H1 (cell line): Measurements from ENCODE around the gene MID2. TPM values are rescaled to one million over a fixed set of nuclear protein-coding genes. Genes with fewer than 3 reads are reported as not detected.
"Not testable (repeated sequence)": the region's sequence is repeated elsewhere in the genome, so short reads cannot be mapped to it uniquely, and the experiment has no call there.

Experiments
- CTCF ChIA-PET: fragments of 300-600 bp; sonication (Branson Sonifier 250); formaldehyde crosslinking; loops from one replicate; lab custom pipeline; 2021; ENCODE audit not compliant: partially characterized antibody; lab: Charles Lee
- POLR2A ChIA-PET: fragments of 300-600 bp; sonication (Branson Sonifier 250); formaldehyde crosslinking; loops from one replicate; lab custom pipeline; 2021; ENCODE audit warnings: inconsistent platforms; ENCODE audit not compliant: partially characterized antibody; lab: Charles Lee
- DNase-seq, 2 experiments: peaks; one replicate each; pipeline versions ENCODE4 v3.0.0 to v3.0.0-alpha.2; 2010 to 2022; ENCODE audit warnings: low spot score in 2 of 2, low read depth in 1 of 2, mixed read lengths in 1 of 2
- FAIRE-seq: peaks from 2 replicates; lab custom pipeline; 2011; peaks lifted over from hg19 to GRCh38; lab: Jason Lieb, UNC
- H2AFZ ChIP-seq: 2 replicates; pipeline ENCODE4 v1.8.1; 2012; ENCODE audit warnings: low read length, inconsistent platforms
- H2AK5ac ChIP-seq: 2 replicates; pipeline ENCODE4 v1.6.1; 2013; ENCODE audit warnings: low read depth, low read length
- H2BK120ac ChIP-seq: replicated peaks from 2 replicates; pipeline ENCODE3; 2013; ENCODE audit warnings: low read depth, low read length, inconsistent platforms
- H2BK12ac ChIP-seq: 2 replicates; pipeline ENCODE4 v1.6.1; 2013; ENCODE audit warnings: low read depth, low read length
- H2BK15ac ChIP-seq: 2 replicates; pipeline ENCODE4 v1.6.1; 2013; ENCODE audit warnings: low read length
- H2BK20ac ChIP-seq: 2 replicates; pipeline ENCODE4 v1.6.1; 2013; ENCODE audit warnings: low read length
- H2BK5ac ChIP-seq: 2 replicates; pipeline ENCODE4 v1.6.1; 2013; ENCODE audit warnings: low read depth, low read length
- H3K14ac ChIP-seq: 2 replicates; pipeline ENCODE4 v1.6.1; 2013; ENCODE audit warnings: inconsistent platforms; ENCODE audit not compliant: insufficient read length
- H3K18ac ChIP-seq: 2 replicates; pipeline ENCODE4 v1.6.1; 2013; ENCODE audit warnings: low read length; ENCODE audit errors: extremely low read depth
- H3K23ac ChIP-seq: 2 replicates; pipeline ENCODE4 v1.6.1; 2013; ENCODE audit warnings: inconsistent platforms; ENCODE audit not compliant: insufficient read length
- H3K23me2 ChIP-seq: 2 replicates; pipeline ENCODE4 v1.6.1; 2013; ENCODE audit warnings: low read depth, low read length
- H3K27ac ChIP-seq: 2 replicates; pipeline ENCODE4 v1.6.1; 2011; ENCODE audit warnings: low read depth, low read length, inconsistent platforms
- H3K27me3 ChIP-seq, 4 experiments: replicated peaks in 1 of 4; 1 replicate in 1 of 4; 2 replicates in 3 of 4; pipeline versions ENCODE4 v1.6.1 to v1.8.1; 2011 to 2013; ENCODE audit warnings: low read length in 3 of 4, mild to moderate bottlenecking in 3 of 4, inconsistent platforms in 2 of 4, mixed read lengths in 2 of 4, moderate library complexity in 1 of 4; ENCODE audit not compliant: control insufficient read depth in 3 of 4, insufficient read depth in 3 of 4; ENCODE audit errors: extremely low read depth in 1 of 4
- H3K36me3 ChIP-seq, 4 experiments: 2 replicates each; pipeline versions ENCODE4 v1.6.1 to v1.8.1; 2011 to 2013; ENCODE audit warnings: mild to moderate bottlenecking in 4 of 4, low read length in 3 of 4, moderate library complexity in 2 of 4, control low read depth in 1 of 4, inconsistent platforms in 1 of 4; ENCODE audit not compliant: insufficient read depth in 4 of 4, control insufficient read depth in 2 of 4
- H3K4ac ChIP-seq: replicated peaks from 2 replicates; pipeline ENCODE3; 2013; ENCODE audit warnings: low read length, low read depth, mixed read lengths, inconsistent platforms; ENCODE audit not compliant: insufficient read length
- H3K4me1 ChIP-seq, 4 experiments: replicated peaks in 1 of 4; 1 replicate in 1 of 4; 2 replicates in 3 of 4; pipeline versions ENCODE4 v1.6.1 to v1.8.1; 2011 to 2013; ENCODE audit warnings: low read length in 3 of 4, inconsistent platforms in 2 of 4, mixed read lengths in 1 of 4; ENCODE audit not compliant: insufficient read depth in 4 of 4, control insufficient read depth in 3 of 4
- H3K4me2 ChIP-seq, 2 experiments: 2 replicates each; pipeline versions ENCODE4 v1.6.1 to v1.8.1; 2011 to 2013; ENCODE audit warnings: low read depth in 2 of 2, low read length in 2 of 2, control low read depth in 1 of 2, inconsistent platforms in 1 of 2, mild to moderate bottlenecking in 1 of 2; ENCODE audit not compliant: insufficient read depth in 1 of 2
- H3K4me3 ChIP-seq, 4 experiments: fragments of 200-600, 300-600 bp in 1 of 4; sonication (generic), shearing (Covaris generic), sonication (Bioruptor Twin) in 1 of 4; 2 replicates each; pipeline versions ENCODE4 v1.5.1 to v1.8.1; 2011 to 2016; ENCODE audit warnings: low read length in 4 of 4, low read depth in 3 of 4, control low read depth in 2 of 4, inconsistent platforms in 2 of 4, mild to moderate bottlenecking in 2 of 4, mixed read lengths in 1 of 4, moderate library complexity in 1 of 4; ENCODE audit not compliant: insufficient read depth in 2 of 4; ENCODE audit errors: extremely low read depth in 1 of 4
- H3K56ac ChIP-seq: replicated peaks from 2 replicates; pipeline ENCODE3; 2013; ENCODE audit warnings: low read depth, mild to moderate bottlenecking, mixed read lengths, low read length, inconsistent platforms; ENCODE audit not compliant: insufficient read length
- H3K79me1 ChIP-seq: 2 replicates; pipeline ENCODE4 v1.6.1; 2013; ENCODE audit warnings: low read depth, low read length, control low read depth
- H3K79me2 ChIP-seq, 2 experiments: 2 replicates each; pipeline versions ENCODE4 v1.6.1 to v1.8.1; 2012 to 2013; ENCODE audit warnings: low read length in 2 of 2, mild to moderate bottlenecking in 2 of 2, inconsistent platforms in 1 of 2; ENCODE audit not compliant: insufficient read depth in 2 of 2, control insufficient read depth in 1 of 2
- H3K9ac ChIP-seq, 4 experiments: replicated peaks in 1 of 4; 1 replicate in 1 of 4; 2 replicates in 3 of 4; pipeline versions ENCODE4 v1.6.1 to v1.8.1; 2011 to 2013; ENCODE audit warnings: low read depth in 3 of 4, low read length in 3 of 4, control low read depth in 2 of 4, mild to moderate bottlenecking in 2 of 4, moderate library complexity in 2 of 4, inconsistent platforms in 1 of 4; ENCODE audit errors: extremely low read depth in 1 of 4
- H3K9me3 ChIP-seq, 2 experiments: 2 replicates each; pipeline versions ENCODE4 v1.6.1 to v1.8.1; 2012 to 2013; ENCODE audit warnings: mild to moderate bottlenecking in 2 of 2, moderate library complexity in 2 of 2, control low read depth in 1 of 2, inconsistent platforms in 1 of 2, low read depth in 1 of 2, low read length in 1 of 2, mixed read lengths in 1 of 2; ENCODE audit not compliant: insufficient read depth in 2 of 2
- H4K20me1 ChIP-seq, 2 experiments: replicated peaks in 1 of 2; 2 replicates each; pipeline versions ENCODE3 to v1.8.1; 2011 to 2013; ENCODE audit warnings: inconsistent platforms in 2 of 2, low read length in 2 of 2, mild to moderate bottlenecking in 1 of 2; ENCODE audit not compliant: insufficient read depth in 2 of 2, control insufficient read depth in 1 of 2
- H4K5ac ChIP-seq: 2 replicates; pipeline ENCODE4 v1.6.1; 2013; ENCODE audit warnings: low read length, low read depth, mixed read lengths, inconsistent platforms; ENCODE audit not compliant: insufficient read length
- H4K8ac ChIP-seq: 2 replicates; pipeline ENCODE4 v1.8.0; 2013; ENCODE audit warnings: mild to moderate bottlenecking, moderate library complexity, low read length, inconsistent platforms; ENCODE audit not compliant: insufficient read depth; ENCODE audit errors: extremely low read depth
- H4K91ac ChIP-seq: replicated peaks from 2 replicates; pipeline ENCODE3; 2013; ENCODE audit warnings: low read length, mixed read lengths, inconsistent platforms; ENCODE audit not compliant: insufficient read length
- WGBS, 2 experiments: shearing (Covaris generic) in 1 of 2; methylation state at CpG; one replicate each; pipeline versions ENCODE4 v1.1.6 to v1.1.7; 2013 to 2015; ENCODE audit warnings: low lambda C conversion rate in 2 of 2, mixed read lengths in 2 of 2, inconsistent platforms in 1 of 2, low coverage in 1 of 2, missing lambda C conversion rate in 1 of 2; ENCODE audit not compliant: insufficient replicate concordance in 2 of 2, insufficient coverage in 1 of 2, insufficient read length in 1 of 2; ENCODE audit errors: extremely low coverage in 1 of 2, missing lambda C conversion rate in 1 of 2; 5-methylcytosine and 5-hydroxymethylcytosine counted together
- polyA plus RNA-seq, 7 experiments: library from polyadenylated mRNA; depleted of rRNA in 3 of 7; stranded (reverse) in 5 of 7; unstranded in 2 of 7; fragments of >200 nt in 5 of 7; fragments of 200-250 nt in 2 of 7; gene quantifications; 1 replicate in 5 of 7; 2 replicates in 1 of 7; 4 replicates in 1 of 7; pipeline versions ENCODE4 v1.2.1 to v1.2.3, GENCODE V29; 2011 to 2013; ENCODE audit warnings: missing spikeins in 2 of 7, mixed read lengths in 2 of 7
- total RNA-seq: library from RNA; stranded (reverse); fragmentation: NEBNext Ultra II Directional; extraction: Animal tissue kit (Norgen Biotek cat#: 25700); gene quantifications from 2 replicates; pipeline ENCODE4 v1.2.1, GENCODE V29; 2021

Gene MID2
- total and polyA plus RNA-seq, 2 of the 8 experiments (the other 6 are each of a cell fraction or from before 2014, with no cell fraction given), result 0.98 to 1.7 TPM

DNA sequence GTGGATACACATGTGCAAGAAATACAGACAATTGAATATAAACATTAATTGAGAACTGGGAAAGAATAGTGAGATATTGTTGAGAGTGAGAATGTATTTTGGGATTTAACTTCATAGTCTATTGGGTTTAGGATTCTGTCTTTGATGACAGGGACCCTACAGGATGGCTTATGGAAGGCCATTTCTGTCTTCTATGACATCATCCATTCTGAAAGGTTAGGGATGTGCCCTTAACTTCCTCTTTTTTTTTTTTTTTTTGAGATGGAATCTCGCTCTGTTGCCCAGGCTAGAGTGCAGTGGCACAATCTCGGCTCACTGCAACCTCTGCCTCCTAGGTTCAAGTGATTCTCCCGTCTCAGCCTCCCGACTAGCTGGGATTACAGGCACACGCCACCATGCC, 31.4 kb downstream of the MID2 start:
- H2AFZ ChIP-seq, H3K27me3 ChIP-seq, H3K36me3 ChIP-seq, H3K79me1 ChIP-seq, H3K4me1 ChIP-seq, H2BK5ac ChIP-seq, H3K4me2 ChIP-seq, POLR2A ChIA-PET, DNase-seq, H3K23me2 ChIP-seq, H2BK15ac ChIP-seq, H3K9ac ChIP-seq, H4K8ac ChIP-seq, H3K23ac ChIP-seq, H3K14ac ChIP-seq, H2BK20ac ChIP-seq, H2AK5ac ChIP-seq, H2BK120ac ChIP-seq, H3K4ac ChIP-seq, H4K20me1 ChIP-seq, CTCF ChIA-PET, H3K18ac ChIP-seq, H4K5ac ChIP-seq, H4K91ac ChIP-seq, H2BK12ac ChIP-seq, H3K9me3 ChIP-seq, H3K4me3 ChIP-seq, H3K56ac ChIP-seq, H3K79me2 ChIP-seq, FAIRE-seq, H3K27ac ChIP-seq: not testable (repeated sequence)
- WGBS, 2 experiments, result no CpG with 5 or more reads among the region's 5 CpGs
